H1 (cell line): ENCODE data around the gene LYVE1.

Experiments used
- CHD2 ChIP-seq: IDR thresholded peaks from 2 replicates; pipeline ENCODE4 v1.6.1; 2012; ENCODE audit warnings: low read length, improper control_type of control experiment
- CTCF ChIP-seq, 3 experiments: IDR thresholded peaks; 1 replicate in 2 of 3; 2 replicates in 1 of 3; pipeline versions ENCODE4 v1.5.1 to v1.6.1; 2011; ENCODE audit warnings: low read length in 3 of 3, mild to moderate bottlenecking in 3 of 3, inconsistent platforms in 2 of 3, low read depth in 1 of 3, moderate library complexity in 1 of 3; ENCODE audit not compliant: insufficient read depth in 1 of 3; ENCODE audit errors: control extremely low read depth in 1 of 3
- EP300 ChIP-seq, 2 experiments: IDR thresholded peaks; 1 replicate in 1 of 2; 2 replicates in 1 of 2; pipeline ENCODE4 v1.6.1; 2011 to 2012; ENCODE audit warnings: low read depth in 2 of 2, low read length in 2 of 2, mild to moderate bottlenecking in 2 of 2, borderline replicate concordance in 1 of 2, inconsistent platforms in 1 of 2, moderate library complexity in 1 of 2
- KDM1A ChIP-seq: fragments of 200-600, 300-600 bp; sonication (generic); IDR thresholded peaks from 2 replicates; pipeline ENCODE4 v1.7.1; 2016; ENCODE audit warnings: mild to moderate bottlenecking, low read length, borderline replicate concordance
- POLR2A ChIP-seq, 2 experiments: IDR thresholded peaks; 1 replicate in 1 of 2; 2 replicates in 1 of 2; pipeline ENCODE4 v1.6.1; 2011; ENCODE audit warnings: low read depth in 2 of 2, low read length in 2 of 2, mild to moderate bottlenecking in 2 of 2; ENCODE audit errors: control extremely low read depth in 1 of 2
- POLR2AphosphoS5 ChIP-seq: IDR thresholded peaks from 2 replicates; pipeline ENCODE4 v1.6.1; 2011; ENCODE audit warnings: low read depth, low read length
- RAD21 ChIP-seq, 2 experiments: IDR thresholded peaks in 1 of 2; conservative IDR thresholded peaks in 1 of 2; 2 replicates each; pipeline ENCODE4 v1.6.1; 2011; ENCODE audit warnings: low read depth in 2 of 2, low read length in 2 of 2, improper control_type of control experiment in 1 of 2, inconsistent platforms in 1 of 2, mild to moderate bottlenecking in 1 of 2, moderate library complexity in 1 of 2
- SIX5 ChIP-seq: IDR thresholded peaks from 2 replicates; pipeline ENCODE4 v1.6.1; 2011; ENCODE audit warnings: mild to moderate bottlenecking, low read depth, low read length
- TAF1 ChIP-seq: IDR thresholded peaks from 2 replicates; pipeline ENCODE4 v1.6.1; 2011; ENCODE audit warnings: mild to moderate bottlenecking, low read depth, low read length
- TBP ChIP-seq: IDR thresholded peaks from 2 replicates; pipeline ENCODE4 v1.6.1; 2011; ENCODE audit warnings: low read depth, low read length, improper control_type of control experiment
- ZNF274 ChIP-seq: IDR thresholded peaks from 2 replicates; pipeline ENCODE4 v1.7.0; 2012; ENCODE audit warnings: low read length, borderline replicate concordance; ENCODE audit errors: extremely low read depth

- TF ChIP-seq CTCF (IDR thresholded peaks at IDR 0.05; ENCODE audit: control extremely low read depth in 1 of 3, insufficient read depth in 1 of 3, low read depth in 1 of 3, low read length in 3 of 3) (no peak), SIX5 (no peak), TAF1 (no peak), EP300 (IDR thresholded peaks at IDR 0.05; ENCODE audit: borderline replicate concordance in 1 of 2, low read depth in 2 of 2, low read length in 2 of 2) (no peak), POLR2A (IDR thresholded peaks at IDR 0.05; ENCODE audit: control extremely low read depth in 1 of 2, low read depth in 2 of 2, low read length in 2 of 2) (no peak), KDM1A (no peak), TBP (no peak), ZNF274 (no peak), CHD2 (no peak), RAD21 (IDR thresholded peaks at IDR 0.05 in 1 of 2, conservative IDR thresholded peaks at IDR 0.05 in 1 of 2; ENCODE audit: low read depth in 2 of 2, low read length in 2 of 2) (no peak), POLR2AphosphoS5 (no peak)
Measured at GRCh38 chr11:10518123-10518522, 50.3 kb downstream of the LYVE1 start.
